ENCODE data around the gene ECM1. TPM values are rescaled to one million over a fixed set of nuclear protein-coding genes. Genes with fewer than 3 reads are reported as not detected.

The ECM1 gene
- total and polyA plus RNA-seq, 7 donors, result 1.8 to 8.5 (median 3.6) TPM

- H3K27ac ChIP-seq, result peak overlapping the region; percentile 78
- H3K4me1 ChIP-seq, result peaks cover 10% of the 10 kb centered on the region
- intact Hi-C loops (cut with DNase I), result no loop called here
- no peaks in the 10 kb centered on the region for H3K36me3 ChIP-seq (ENCODE audit: insufficient read depth in 1 of 2, low read depth in 1 of 2)
- 7 to 14% (median 7%) methylated on average over 21 to 43 of the region's 43 CpGs for WGBS, 3 donors
- DNase-seq (peak; percentile 60 to 76), ATAC-seq (peak; percentile 10 to 44 (median 20))
- no peak for TF ChIP-seq CTCF (IDR thresholded peaks at IDR 0.05)
- H3K9me3 ChIP-seq, result no peaks in the 10 kb centered on the region
- H3K27me3 ChIP-seq (ENCODE audit: insufficient read depth in 3 of 3, low read length in 2 of 3), result no peaks in the 10 kb centered on the region
- peak overlapping the region; percentile 66 for H3K4me3 ChIP-seq
Observed at GRCh38 chr1:150549496-150550221, 41.8 kb downstream of the ECM1 start.

GRCh38 chr1:150550222-150551050, 42.5 kb downstream of the ECM1 start:
- H3K27ac ChIP-seq, result peak overlapping the region; percentile 78
- 21 to 37% (median 34%) methylated on average over 21 to 22 of the region's 22 CpGs for WGBS, 3 donors
- peak overlapping the region; percentile 66 for H3K4me3 ChIP-seq
- peak in 2 of 4 donors; percentile 5 to 15 for ATAC-seq
- H3K36me3 ChIP-seq (ENCODE audit: insufficient read depth in 1 of 2, low read depth in 1 of 2), result peaks cover 0 to 3% of the 10 kb centered on the region in 2 donors
- intact Hi-C loops (cut with DNase I), result no loop called here
- no peak for TF ChIP-seq CTCF (IDR thresholded peaks at IDR 0.05)
- DNase-seq, result peak; percentile 67 to 68
- no peaks in the 10 kb centered on the region for H3K9me3 ChIP-seq
- peaks cover 10% of the 10 kb centered on the region for H3K4me1 ChIP-seq
- no peaks in the 10 kb centered on the region for H3K27me3 ChIP-seq (ENCODE audit: insufficient read depth in 3 of 3, low read length in 2 of 3)

- WGBS, 3 donors, result 52 to 63% (median 53%) methylated on average over 11 of the region's 11 CpGs
- intact Hi-C loops (cut with DNase I), result no loop called here
- TF ChIP-seq CTCF (IDR thresholded peaks at IDR 0.05), result no peak
- peaks cover 0 to 9% of the 10 kb centered on the region in 2 donors for H3K36me3 ChIP-seq (ENCODE audit: insufficient read depth in 1 of 2, low read depth in 1 of 2)
- no peaks in the 10 kb centered on the region for H3K27me3 ChIP-seq (ENCODE audit: insufficient read depth in 3 of 3, low read length in 2 of 3)
- peaks cover 10% of the 10 kb centered on the region for H3K4me1 ChIP-seq
- peak overlapping the region; percentile 66 for H3K4me3 ChIP-seq
- peak overlapping the region; percentile 78 for H3K27ac ChIP-seq
- DNase-seq, result no peak
- no peak for ATAC-seq
- no peaks in the 10 kb centered on the region for H3K9me3 ChIP-seq
Observed at GRCh38 chr1:150551051-150551783, 43.3 kb downstream of the ECM1 start.

GRCh38 chr1:150551784-150552127, 43.8 kb downstream of the ECM1 start:
- no peaks in the 10 kb centered on the region for H3K27me3 ChIP-seq (ENCODE audit: insufficient read depth in 3 of 3, low read length in 2 of 3)

More at GRCh38 chr1:150551784-150552127, 43.8 kb downstream of the ECM1 start:
- H3K27ac ChIP-seq, result peak overlapping the region; percentile 78
- H3K4me1 ChIP-seq, result peaks cover 10% of the 10 kb centered on the region
- 14 to 41% (median 30%) methylated on average over 1 of the region's 1 CpG for WGBS, 3 donors
- ATAC-seq (peak in 1 of 4 donors; percentile 1), DNase-seq (no peak)
- H3K9me3 ChIP-seq, result no peaks in the 10 kb centered on the region
- no peak overlapping the region for H3K4me3 ChIP-seq
- H3K36me3 ChIP-seq (ENCODE audit: insufficient read depth in 1 of 2, low read depth in 1 of 2), result peaks cover 0 to 15% of the 10 kb centered on the region in 2 donors
- intact Hi-C loops (cut with DNase I), result no loop called here
- TF ChIP-seq CTCF (IDR thresholded peaks at IDR 0.05), result no peak
